Esophagus squamous epithelium (tissue), 5 donors: ENCODE measurements around the gene ZNF385D. TPM values are rescaled to one million over a fixed set of nuclear protein-coding genes. Genes with fewer than 3 reads are reported as not detected.
A peak's percentile ranks its signal among the peaks of the same experiment; 100 is the strongest.

ENCODE experiments used
- DNase-seq: peaks from one replicate; lab custom pipeline; 2025; lab: John Stamatoyannopoulos, UW
- H3K27ac ChIP-seq, 4 donors: fragments of 200-600 bp; sonication (generic); one replicate each; pipeline ENCODE4 v1.5.1; 2016 to 2019; ENCODE audit warnings: mild to moderate bottlenecking in 1 of 4
- H3K27me3 ChIP-seq, 4 donors: fragments of 200-600 bp; sonication (generic); 1 replicate in 3 of 4; 2 replicates in 1 of 4; pipeline versions ENCODE4 v1.5.1 to v1.6.0; 2017 to 2021; ENCODE audit warnings: antibody characterized with exemption in 1 of 4
- H3K36me3 ChIP-seq, 3 donors: fragments of 200-600 bp; sonication (generic); one replicate each; pipeline ENCODE4 v1.5.1; 2016 to 2019
- H3K4me1 ChIP-seq, 3 donors: fragments of 200-600 bp; sonication (generic); one replicate each; pipeline ENCODE4 v1.5.1; 2017 to 2019
- H3K4me3 ChIP-seq, 4 donors: fragments of 200-600 bp; sonication (generic); 1 replicate in 3 of 4; 2 replicates in 1 of 4; pipeline ENCODE4 v1.5.1; 2016 to 2019; ENCODE audit warnings: mild to moderate bottlenecking in 2 of 4, moderate library complexity in 1 of 4
- H3K9me3 ChIP-seq, 3 donors: fragments of 200-600 bp; sonication (generic); one replicate each; pipeline ENCODE4 v1.5.1; 2016 to 2019
- CTCF ChIP-seq, 6 experiments: fragments of 450-650 bp in 4 of 6; fragments of 200-600 bp in 2 of 6; sonication (generic) in 2 of 6; IDR thresholded peaks; one replicate each; pipeline ENCODE4 v1.5.1; 2016 to 2019; ENCODE audit warnings: antibody characterized with exemption in 6 of 6, mild to moderate bottlenecking in 4 of 6, moderate library complexity in 4 of 6
- POLR2A ChIP-seq, 4 donors: fragments of 450-650 bp; IDR thresholded peaks; one replicate each; pipeline ENCODE4 v1.6.1; 2017; ENCODE audit warnings: antibody characterized with exemption in 4 of 4, mild to moderate bottlenecking in 4 of 4, moderate library complexity in 3 of 4
- WGBS, 2 donors: methylation state at CpG; one replicate each; pipeline ENCODE4 v1.1.5; 2018; 5-methylcytosine and 5-hydroxymethylcytosine counted together
- intact Hi-C: fragments of 100-400 bp; cut with DNase I; formaldehyde crosslinking; loops from one replicate; pipeline ENCODE4 v1.15.0; 2022
- total RNA-seq, 4 donors: library from RNA; depleted of rRNA; stranded (reverse); fragments of >200 nt; gene quantifications; one replicate each; pipeline ENCODE4 v1.1.0, GENCODE V29; 2016
- donor health status: DM: yes; HTN: yes; CAD: no.

The ZNF385D gene
- total RNA-seq, 4 donors from 2014 or later: 0.04 to 3.4 (median 0.50) TPM

- Histone ChIP-seq H3K27ac (no peak overlapping the region), H3K4me1 (no peaks in the 10 kb centered on the region), H3K9me3 (no peaks in the 10 kb centered on the region), H3K36me3 (no peaks in the 10 kb centered on the region), H3K27me3 (no peaks in the 10 kb centered on the region), H3K4me3 (no peak overlapping the region)
- intact Hi-C loops: no loop called here
- no peak for TF ChIP-seq CTCF (IDR thresholded peaks at IDR 0.05)
- no peak for TF ChIP-seq POLR2A (IDR thresholded peaks at IDR 0.05)
- WGBS, 2 donors: 16 to 39% methylated on average over 2 of the region's 2 CpGs
- DNase-seq: no peak
Measured at GRCh38 chr3:21715662-21716061, 35.3 kb downstream of the ZNF385D start.

GRCh38 chr3:21705769-21706168 is 45.2 kb downstream of the ZNF385D start:
- Histone ChIP-seq H3K4me1 (peaks cover 0 to 6% (median 0%) of the 10 kb centered on the region in 3 donors), H3K4me3 (no peak overlapping the region), H3K36me3 (no peaks in the 10 kb centered on the region), H3K27me3 (no peaks in the 10 kb centered on the region), H3K27ac (peak overlapping the region in 1 of 4 donors; percentile 25), H3K9me3 (peaks cover 0 to 6% (median 0%) of the 10 kb centered on the region in 3 donors)
- no peak for DNase-seq
- TF ChIP-seq CTCF (IDR thresholded peaks at IDR 0.05) (no peak), POLR2A (IDR thresholded peaks at IDR 0.05) (no peak)
- 12 to 16% methylated on average over 3 of the region's 3 CpGs for WGBS, 2 donors
- intact Hi-C loops: no loop called here

- TF ChIP-seq CTCF (IDR thresholded peaks at IDR 0.05): no peak
- TF ChIP-seq POLR2A (IDR thresholded peaks at IDR 0.05): no peak
- intact Hi-C loops: no loop called here
- peaks cover 0 to 6% (median 0%) of the 10 kb centered on the region in 3 donors for H3K4me1 ChIP-seq
- no peak overlapping the region for H3K27ac ChIP-seq
- H3K9me3 ChIP-seq: peaks cover 0 to 6% (median 0%) of the 10 kb centered on the region in 3 donors
- DNase-seq: no peak
- H3K4me3 ChIP-seq: no peak overlapping the region
- WGBS, 2 donors: 35 to 59% methylated on average over 1 of the region's 1 CpG
- H3K27me3 ChIP-seq: no peaks in the 10 kb centered on the region
- no peaks in the 10 kb centered on the region for H3K36me3 ChIP-seq
Measured at GRCh38 chr3:21704796-21705195, 46.2 kb downstream of the ZNF385D start.

- 42 to 62% methylated on average over 2 of the region's 2 CpGs for WGBS, 2 donors
- H3K27ac ChIP-seq: no peak overlapping the region
- H3K4me1 ChIP-seq: peaks cover 0 to 6% (median 0%) of the 10 kb centered on the region in 3 donors
- no peak for DNase-seq
- H3K4me3 ChIP-seq: no peak overlapping the region
- TF ChIP-seq CTCF (IDR thresholded peaks at IDR 0.05): no peak
- no peak for TF ChIP-seq POLR2A (IDR thresholded peaks at IDR 0.05)
- intact Hi-C loops: no loop called here
- no peaks in the 10 kb centered on the region for H3K36me3 ChIP-seq
- H3K27me3 ChIP-seq: no peaks in the 10 kb centered on the region
- peaks cover 0 to 6% (median 0%) of the 10 kb centered on the region in 3 donors for H3K9me3 ChIP-seq
Measured at GRCh38 chr3:21703291-21703690, 47.7 kb downstream of the ZNF385D start.

- WGBS, 2 donors: 60 to 68% methylated on average over 3 of the region's 3 CpGs
- H3K36me3 ChIP-seq: no peaks in the 10 kb centered on the region
- no peaks in the 10 kb centered on the region for H3K4me1 ChIP-seq
- DNase-seq: no peak
- no peaks in the 10 kb centered on the region for H3K9me3 ChIP-seq
- TF ChIP-seq POLR2A (IDR thresholded peaks at IDR 0.05) (no peak), CTCF (IDR thresholded peaks at IDR 0.05) (no peak)
- H3K27ac ChIP-seq: no peak overlapping the region
- no peaks in the 10 kb centered on the region for H3K27me3 ChIP-seq
- H3K4me3 ChIP-seq: no peak overlapping the region
- intact Hi-C loops: no loop called here
Measured at GRCh38 chr3:21697707-21698106, 53.3 kb downstream of the ZNF385D start.
